Astrocyte (in vitro differentiated cells and primary cell): Measurements from ENCODE around the gene PNPLA5. TPM values are rescaled to one million over a fixed set of nuclear protein-coding genes. Genes with fewer than 3 reads are reported as not detected.
A peak's percentile ranks its signal among the peaks of the same experiment; 100 is the strongest.

Source experiments
- DNase-seq: peaks from one replicate; pipeline ENCODE4 v3.0.0-alpha.2; 2010; ENCODE audit warnings: low read depth
- FAIRE-seq: peaks from 2 replicates; lab custom pipeline; 2011; peaks lifted over from hg19 to GRCh38; lab: Jason Lieb, UNC
- H2AFZ ChIP-seq: 2 replicates; pipeline ENCODE4 v1.6.0; 2012; ENCODE audit warnings: low read depth, low read length, inconsistent platforms
- H3K27ac ChIP-seq: 2 replicates; pipeline ENCODE4 v1.5.1; 2011; ENCODE audit warnings: low read depth, low read length, inconsistent platforms
- H3K27me3 ChIP-seq: 2 replicates; pipeline ENCODE4 v1.6.0; 2011; ENCODE audit warnings: low read length, inconsistent platforms; ENCODE audit not compliant: insufficient read depth
- H3K36me3 ChIP-seq: 2 replicates; pipeline ENCODE4 v1.5.1; 2011; ENCODE audit warnings: low read length, inconsistent platforms; ENCODE audit not compliant: insufficient read depth
- H3K4me1 ChIP-seq: 2 replicates; pipeline ENCODE4 v1.5.1; 2011; ENCODE audit warnings: low read length, inconsistent platforms; ENCODE audit not compliant: insufficient read depth
- H3K4me2 ChIP-seq: 2 replicates; pipeline ENCODE4 v1.6.0; 2012; ENCODE audit warnings: low read length, inconsistent platforms
- H3K4me3 ChIP-seq: 2 replicates; pipeline ENCODE4 v1.5.1; 2011; ENCODE audit warnings: low read depth, mild to moderate bottlenecking, low read length, inconsistent platforms; ENCODE audit not compliant: insufficient read depth
- H3K79me2 ChIP-seq: 2 replicates; pipeline ENCODE4 v1.6.0; 2012; ENCODE audit warnings: mild to moderate bottlenecking, low read length, inconsistent platforms; ENCODE audit not compliant: insufficient read depth
- H3K9ac ChIP-seq: 2 replicates; pipeline ENCODE4 v1.6.0; 2012; ENCODE audit warnings: mild to moderate bottlenecking, low read length, inconsistent platforms
- H3K9me3 ChIP-seq: 2 replicates; pipeline ENCODE4 v1.5.1; 2012; ENCODE audit warnings: low read depth, mild to moderate bottlenecking, low read length, inconsistent platforms; ENCODE audit not compliant: insufficient read depth
- H4K20me1 ChIP-seq: 2 replicates; pipeline ENCODE4 v1.6.0; 2012; ENCODE audit warnings: low read length, inconsistent platforms; ENCODE audit not compliant: insufficient read depth
- H3K27ac Mint-ChIP-seq: one replicate; pipeline ENCODE4 v1.8.0; 2021; ENCODE audit warnings: mild to moderate bottlenecking, mixed read lengths; ENCODE audit not compliant: unreplicated experiment
- H3K27me3 Mint-ChIP-seq: one replicate; pipeline ENCODE4 v1.8.0; 2021; ENCODE audit warnings: low read depth, mixed read lengths; ENCODE audit not compliant: unreplicated experiment
- H3K36me3 Mint-ChIP-seq: one replicate; pipeline ENCODE4 v1.8.0; 2021; ENCODE audit warnings: low read depth, mixed read lengths; ENCODE audit not compliant: unreplicated experiment
- H3K4me1 Mint-ChIP-seq: one replicate; pipeline ENCODE4 v1.8.0; 2021; ENCODE audit warnings: low read depth, mixed read lengths; ENCODE audit not compliant: unreplicated experiment
- H3K4me3 Mint-ChIP-seq: one replicate; pipeline ENCODE4 v1.8.0; 2021; ENCODE audit warnings: mild to moderate bottlenecking, moderate library complexity, mixed read lengths; ENCODE audit not compliant: unreplicated experiment
- H3K9me3 Mint-ChIP-seq: one replicate; pipeline ENCODE4 v1.8.0; 2021; ENCODE audit warnings: mild to moderate bottlenecking, mixed read lengths; ENCODE audit not compliant: unreplicated experiment
- CTCF ChIP-seq: IDR thresholded peaks from 2 replicates; pipeline ENCODE4 v1.5.1; 2011; ENCODE audit warnings: low read depth, mild to moderate bottlenecking, inconsistent platforms, low read length, moderate library complexity; ENCODE audit not compliant: insufficient read depth
- EZH2 ChIP-seq: IDR thresholded peaks from 2 replicates; pipeline ENCODE4 v1.6.1; 2012; ENCODE audit warnings: mild to moderate bottlenecking, low read length, inconsistent platforms; ENCODE audit not compliant: insufficient read depth
- total RNA-seq: library from RNA; stranded (reverse); gene quantifications from 2 replicates; pipeline ENCODE4 v1.2.1, GENCODE V29; 2021

PNPLA5 gene
- total RNA-seq, 1 donor from 2014 or later, result not detected

GRCh38 chr22:43928908-43929307 lies 37.1 kb upstream of the PNPLA5 start:
- Mint-ChIP-seq H3K36me3 (peaks cover 13% of the 10 kb centered on the region), H3K9me3 (no peaks in the 10 kb centered on the region), H3K27ac (no peak overlapping the region), H3K4me1 (peaks cover 15% of the 10 kb centered on the region), H3K4me3 (no peak overlapping the region), H3K27me3 (no peaks in the 10 kb centered on the region)
- H3K9me3 ChIP-seq, result no peaks in the 10 kb centered on the region
- no peak overlapping the region for H2AFZ ChIP-seq
- H3K27me3 ChIP-seq, result no peaks in the 10 kb centered on the region
- FAIRE-seq (no peak), DNase-seq (no peak)
- H3K27ac ChIP-seq, result no peak overlapping the region
- peaks cover 31% of the 10 kb centered on the region for H3K36me3 ChIP-seq
- no peak overlapping the region for H3K4me2 ChIP-seq
- H3K79me2 ChIP-seq, result peaks cover 19% of the 10 kb centered on the region
- no peak for TF ChIP-seq CTCF
- TF ChIP-seq EZH2, result no peak
- no peak overlapping the region for H3K9ac ChIP-seq
- H3K4me3 ChIP-seq, result no peak overlapping the region
- peaks cover 61% of the 10 kb centered on the region for H4K20me1 ChIP-seq
- peaks cover 12% of the 10 kb centered on the region for H3K4me1 ChIP-seq

- Histone ChIP-seq H3K36me3 (peaks cover 27% of the 10 kb centered on the region), H4K20me1 (peaks cover 61% of the 10 kb centered on the region), H3K9ac (no peak overlapping the region), H3K79me2 (peaks cover 19% of the 10 kb centered on the region), H3K27me3 (no peaks in the 10 kb centered on the region), H3K4me2 (no peak overlapping the region), H3K4me3 (no peak overlapping the region), H3K4me1 (peaks cover 12% of the 10 kb centered on the region), H2AFZ (no peak overlapping the region), H3K27ac (no peak overlapping the region), H3K9me3 (no peaks in the 10 kb centered on the region)
- Mint-ChIP-seq H3K36me3 (peaks cover 9% of the 10 kb centered on the region), H3K9me3 (no peaks in the 10 kb centered on the region), H3K27ac (no peak overlapping the region), H3K27me3 (no peaks in the 10 kb centered on the region), H3K4me3 (no peak overlapping the region), H3K4me1 (peaks cover 15% of the 10 kb centered on the region)
- DNase-seq (no peak), FAIRE-seq (no peak)
- TF ChIP-seq CTCF (no peak), EZH2 (no peak)
These were observed 36.7 kb upstream of the PNPLA5 start for GRCh38 chr22:43928468-43928867.

- no peak for DNase-seq
- peaks cover 19% of the 10 kb centered on the region for H3K79me2 ChIP-seq
- no peaks in the 10 kb centered on the region for H3K27me3 ChIP-seq
- Mint-ChIP-seq H3K9me3 (no peaks in the 10 kb centered on the region), H3K36me3 (peaks cover 2% of the 10 kb centered on the region), H3K4me1 (peaks cover 30% of the 10 kb centered on the region), H3K27me3 (no peaks in the 10 kb centered on the region), H3K27ac (peak overlapping the region; percentile 9), H3K4me3 (no peak overlapping the region)
- H3K4me2 ChIP-seq, result peak overlapping the region; percentile 94
- H3K9me3 ChIP-seq, result no peaks in the 10 kb centered on the region
- peaks cover 20% of the 10 kb centered on the region for H3K36me3 ChIP-seq
- H3K9ac ChIP-seq, result no peak overlapping the region
- H2AFZ ChIP-seq, result no peak overlapping the region
- FAIRE-seq, result no peak
- no peak overlapping the region for H3K27ac ChIP-seq
- no peak overlapping the region for H3K4me3 ChIP-seq
- no peak for TF ChIP-seq EZH2
- no peak for TF ChIP-seq CTCF
- peaks cover 30% of the 10 kb centered on the region for H3K4me1 ChIP-seq
- H4K20me1 ChIP-seq, result peaks cover 44% of the 10 kb centered on the region
These were observed 34.5 kb upstream of the PNPLA5 start for GRCh38 chr22:43926349-43926710.
